ENCODE results near the gene SEBOX. TPM values are rescaled to one million over a fixed set of nuclear protein-coding genes. Genes with fewer than 3 reads are reported as not detected.

The SEBOX gene
- total RNA-seq, 1 experiment from 2014 or later: not detected

DNA sequence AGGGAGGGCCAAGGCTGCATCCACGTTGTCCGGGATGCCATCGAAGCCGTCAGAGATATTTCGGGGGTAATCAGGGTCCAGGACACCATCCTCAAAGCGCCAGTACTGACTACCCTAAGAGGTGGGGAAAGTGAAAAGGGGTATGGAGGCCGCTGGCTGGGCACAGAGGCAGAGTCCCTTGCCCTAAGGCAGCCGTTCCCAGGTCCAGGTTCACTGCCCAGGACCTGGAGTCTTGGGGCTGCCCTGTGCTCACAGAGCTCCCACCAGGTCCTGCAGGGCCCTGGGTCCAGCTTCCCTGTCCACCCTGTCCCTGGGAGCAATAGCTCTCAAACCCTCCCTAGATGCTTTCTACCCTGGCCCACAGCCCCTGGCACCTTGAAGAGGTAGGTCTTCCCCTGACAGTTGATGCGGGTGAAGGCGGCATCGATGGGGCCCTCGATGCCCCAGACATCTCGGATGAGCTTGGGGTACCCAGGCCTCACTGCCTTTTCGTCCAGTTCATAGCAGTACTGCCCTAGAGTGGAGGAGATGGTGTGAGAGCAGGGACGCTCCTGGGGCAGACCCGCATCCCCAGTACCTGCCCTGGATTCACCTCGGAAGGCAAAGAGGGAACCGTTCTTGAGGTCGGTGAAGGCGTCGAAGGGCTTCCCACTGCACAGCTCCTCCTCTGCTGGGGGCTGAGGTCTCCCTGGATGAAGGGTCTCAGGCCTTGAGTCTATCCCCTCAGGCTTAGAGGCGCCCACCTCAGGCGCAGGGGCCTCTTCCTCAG, 4.1 kb upstream of the SEBOX start:
- DNase-seq (ENCODE audit: low read depth): no peak

DNA sequence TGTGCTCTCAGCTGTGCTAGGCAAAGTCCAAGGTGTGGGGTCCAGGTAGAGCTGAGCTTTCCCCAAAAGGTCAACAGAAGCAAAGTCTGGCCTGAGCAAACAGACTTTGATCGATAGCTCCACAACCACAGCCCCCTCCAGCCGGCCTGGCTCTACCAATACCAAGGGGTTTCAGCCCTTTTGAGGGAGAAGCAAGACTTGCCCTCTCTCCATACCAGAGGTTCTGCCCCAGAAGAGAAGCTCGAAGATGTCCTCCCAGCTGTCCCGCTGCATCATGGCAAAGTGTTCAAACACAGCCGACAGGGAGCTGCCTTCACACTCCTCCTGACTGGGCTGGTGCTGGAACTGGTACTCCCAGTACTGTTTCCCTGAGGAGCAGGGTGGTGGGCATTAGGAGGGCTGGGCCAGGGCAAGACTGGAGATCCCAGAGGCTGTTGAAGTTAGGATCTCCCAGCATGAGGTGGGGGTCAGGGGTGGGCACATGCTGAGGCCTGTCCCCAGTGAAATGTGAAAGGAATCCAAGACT, 3.4 kb upstream of the SEBOX start:
- DNase-seq (ENCODE audit: low read depth): no peak

DNA sequence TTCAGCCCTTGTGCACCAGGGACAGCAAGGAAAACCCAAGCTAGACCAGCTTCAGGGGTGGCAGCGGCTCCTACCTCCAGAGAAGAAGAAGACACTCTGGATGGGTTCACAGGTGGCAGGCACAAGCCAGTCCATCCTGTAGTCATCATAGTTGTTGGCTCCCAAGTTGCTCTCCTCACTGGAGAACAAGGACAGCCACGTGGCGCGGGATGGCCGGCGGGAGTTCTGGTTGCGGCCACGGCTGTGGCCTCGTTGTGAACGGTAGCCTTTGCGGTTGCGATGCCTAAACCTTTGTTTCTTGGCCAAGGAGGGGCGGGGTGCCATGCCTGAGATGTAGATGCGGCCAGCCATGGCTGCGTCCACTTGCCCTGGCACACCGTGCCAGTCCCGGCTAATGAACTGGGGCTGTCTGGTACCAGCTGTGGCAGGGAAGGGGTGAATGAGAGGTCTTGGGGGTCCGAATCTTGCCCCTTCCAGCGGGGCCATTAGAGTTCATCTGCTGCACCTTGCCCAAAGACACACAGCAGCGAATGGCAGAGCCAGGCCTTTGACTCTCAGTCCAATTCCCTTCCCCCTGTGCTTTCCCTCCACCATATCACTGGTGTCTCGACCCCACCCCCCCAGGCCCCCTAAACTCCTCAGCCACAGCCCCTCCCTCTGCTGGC, 2.8 kb upstream of the SEBOX start:
- no peak for DNase-seq (ENCODE audit: low read depth)

DNA sequence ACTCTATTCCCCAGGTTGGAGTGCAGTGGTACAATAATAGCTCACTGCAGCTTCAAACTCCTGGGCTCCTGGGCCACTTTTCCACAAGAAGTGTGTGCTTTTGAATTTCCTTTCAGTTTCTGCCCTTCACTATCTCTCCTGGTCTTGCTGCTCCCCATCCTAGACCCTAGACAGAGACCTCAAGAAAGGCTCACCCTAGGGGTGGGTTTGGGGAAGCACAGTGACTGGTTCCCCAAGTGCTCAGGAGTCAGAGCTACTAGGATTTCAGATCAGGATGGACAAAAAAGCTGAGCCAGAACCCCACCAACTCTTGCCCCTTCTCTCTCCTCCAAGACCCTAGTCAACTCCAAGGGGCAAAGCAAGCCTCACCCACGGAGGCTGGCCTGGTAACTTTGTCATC, 1.6 kb upstream of the SEBOX start:
- DNase-seq (ENCODE audit: low read depth): no peak

DNA sequence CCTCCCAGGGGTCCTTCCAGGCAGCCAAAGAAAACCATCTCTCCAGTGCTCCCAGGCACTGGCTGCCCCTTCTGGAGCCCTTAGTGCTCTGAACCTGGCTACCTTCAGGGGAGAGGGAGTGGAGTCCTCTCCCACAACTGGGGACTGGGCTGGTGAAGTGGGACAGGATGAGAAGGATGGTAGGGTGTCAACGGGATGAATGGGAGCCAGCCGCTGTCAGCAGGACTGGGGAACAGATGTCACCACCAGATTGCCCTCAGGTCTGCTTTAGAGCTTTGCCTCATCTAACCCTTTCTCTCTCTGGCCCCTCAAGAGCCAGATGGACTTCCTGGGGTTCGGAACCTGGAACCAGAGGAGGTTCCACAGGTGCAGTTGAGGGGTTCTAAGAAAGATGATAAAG, 488 bp upstream of the SEBOX start:
- no peak for DNase-seq (ENCODE audit: low read depth)

DNA sequence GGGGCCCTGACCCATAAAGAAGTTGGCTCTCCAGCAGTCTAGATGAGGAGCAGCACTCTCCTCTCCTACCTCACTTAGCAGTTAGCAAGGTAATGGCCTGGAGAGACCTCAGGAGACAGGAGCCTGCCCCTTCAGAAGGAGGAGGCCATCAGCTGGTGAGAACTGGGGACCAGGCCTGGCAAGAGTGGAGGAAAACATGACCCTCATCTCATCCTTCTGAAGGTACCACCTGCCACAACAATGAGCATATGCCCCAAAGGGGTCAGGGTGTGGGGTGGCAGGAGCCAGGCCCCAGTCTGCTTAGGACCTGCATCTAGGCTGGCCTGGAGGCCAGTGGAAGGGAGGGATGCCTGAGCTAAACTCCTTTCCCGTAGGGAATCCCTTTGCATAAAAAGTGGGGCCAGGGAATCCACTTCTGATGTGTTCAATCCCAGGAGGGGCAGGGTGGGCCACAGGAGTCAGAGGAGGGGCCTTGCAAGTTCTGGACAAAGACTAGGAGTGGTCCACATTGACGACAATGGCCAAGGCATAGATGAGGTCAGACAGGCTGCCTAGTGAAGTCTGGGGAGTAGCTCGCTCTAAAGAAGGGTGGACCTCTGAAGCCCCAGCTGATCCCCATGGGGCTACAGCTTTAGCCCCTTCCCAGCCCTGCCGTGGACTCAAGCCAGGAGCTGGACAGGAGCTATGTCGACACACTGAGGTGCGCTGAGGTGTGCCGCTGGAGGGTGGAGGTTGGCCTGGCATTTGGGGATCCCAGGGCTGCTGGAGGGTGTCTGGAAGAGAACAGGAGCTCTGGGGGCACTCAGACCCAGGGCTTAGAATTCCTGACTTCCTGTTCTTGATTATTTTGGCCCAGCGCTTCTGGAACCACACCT, 986 bp downstream of the SEBOX start:
- no peak for DNase-seq (ENCODE audit: low read depth)

DNA sequence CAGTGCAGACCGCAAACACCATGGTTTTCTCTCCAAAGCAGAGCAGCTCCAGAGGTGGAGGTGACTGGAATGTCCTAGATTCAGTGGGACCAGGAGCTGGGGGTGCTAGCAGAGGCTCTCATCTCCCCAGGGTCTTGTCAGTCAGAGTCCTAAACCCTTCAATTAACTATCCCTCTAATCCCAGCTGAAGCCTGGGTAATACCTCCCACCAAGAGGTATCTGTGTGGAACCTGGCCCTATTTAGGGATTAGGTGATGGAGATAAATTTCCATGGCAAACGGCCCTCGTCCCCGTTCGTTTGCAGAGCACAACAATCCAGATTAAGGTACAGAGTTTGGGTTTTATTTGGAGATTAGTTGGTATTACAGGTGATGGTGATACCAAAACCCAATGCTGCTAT, 1.8 kb downstream of the SEBOX start:
- no peak for DNase-seq (ENCODE audit: low read depth)

DNA sequence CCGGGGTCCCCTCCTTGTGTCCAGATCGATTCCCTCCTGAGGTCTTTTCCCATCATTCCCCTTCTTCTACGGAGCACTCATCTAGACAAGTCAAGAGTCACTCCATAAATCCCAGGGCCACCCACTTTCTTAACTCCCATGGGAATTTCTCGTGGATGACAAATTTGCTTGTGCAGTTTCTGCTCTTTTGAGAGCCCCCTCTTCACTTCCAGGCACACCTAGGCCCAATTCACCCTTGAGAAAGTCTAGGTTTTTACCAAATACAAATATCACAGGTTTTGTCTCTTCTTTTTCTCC, 7.2 kb downstream of the SEBOX start:
- no peak for DNase-seq (ENCODE audit: low read depth)

DNA sequence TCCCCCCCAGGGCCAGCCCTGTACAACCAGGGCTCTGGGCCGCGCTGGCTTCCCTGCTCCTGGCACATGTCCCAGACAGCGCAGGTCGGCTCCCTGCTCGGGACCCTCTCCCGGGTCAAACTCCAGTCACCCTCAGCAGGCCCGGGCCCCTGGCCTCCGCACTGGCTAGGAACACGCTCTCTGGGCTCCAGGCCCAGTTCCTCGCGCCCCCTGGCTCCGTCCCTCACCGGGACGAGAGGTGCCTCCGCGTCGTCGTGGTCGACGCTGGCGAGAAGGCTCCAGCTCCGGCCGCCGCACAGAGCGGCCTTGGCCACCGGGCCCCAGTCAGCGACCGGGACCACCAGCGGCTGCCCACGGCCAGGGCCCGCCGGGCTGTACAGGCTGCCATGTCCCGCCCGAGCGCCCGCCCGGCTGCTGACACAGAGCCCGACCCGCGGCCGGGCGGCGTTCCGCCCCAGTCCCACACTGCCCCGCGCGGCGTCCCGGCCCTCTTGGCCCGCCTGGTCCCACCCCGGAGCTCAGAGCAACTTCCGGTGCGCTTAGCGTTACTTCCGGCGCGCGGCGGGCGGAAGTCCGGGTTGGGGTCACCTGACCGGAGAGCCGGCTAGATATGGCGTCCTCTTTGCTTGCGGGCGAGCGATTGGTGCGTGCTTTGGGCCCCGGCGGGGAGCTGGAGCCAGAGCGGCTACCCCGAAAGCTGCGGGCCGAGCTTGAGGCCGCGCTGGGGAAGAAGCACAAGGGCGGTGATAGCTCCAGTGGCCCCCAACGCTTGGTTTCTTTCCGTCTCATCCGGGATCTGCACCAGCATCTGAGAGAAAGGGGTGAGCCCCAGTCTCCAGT, 7.7 kb downstream of the SEBOX start, which contains the start of gene POLDIP2:
Gene POLDIP2 (minus strand): TSS at position 467 of the 840 bp plus-strand sequence. CDS start 79 bp downstream, at position 388.
- peak; percentile 91 for DNase-seq (ENCODE audit: low read depth)

DNA sequence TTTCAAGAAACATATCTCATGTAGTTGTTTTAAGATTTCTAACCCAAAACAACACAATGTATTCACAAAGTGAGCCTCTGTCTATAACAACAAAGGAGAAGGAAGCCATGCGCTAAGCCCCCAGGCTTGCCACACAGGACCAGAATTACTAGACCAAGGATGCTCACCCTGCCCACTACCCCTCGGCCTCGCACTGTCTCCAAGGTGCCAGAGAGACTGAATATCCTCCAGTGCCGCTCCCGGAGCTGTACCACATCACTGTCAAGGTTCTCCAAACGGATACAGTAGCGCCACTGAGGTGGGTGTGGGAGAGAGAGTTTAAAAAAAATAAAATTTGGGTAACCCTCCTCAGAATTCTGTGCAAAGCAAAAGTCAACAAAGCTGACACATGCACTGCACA, 14.7 kb downstream of the SEBOX start:
- DNase-seq (ENCODE audit: low read depth): no peak

DNA sequence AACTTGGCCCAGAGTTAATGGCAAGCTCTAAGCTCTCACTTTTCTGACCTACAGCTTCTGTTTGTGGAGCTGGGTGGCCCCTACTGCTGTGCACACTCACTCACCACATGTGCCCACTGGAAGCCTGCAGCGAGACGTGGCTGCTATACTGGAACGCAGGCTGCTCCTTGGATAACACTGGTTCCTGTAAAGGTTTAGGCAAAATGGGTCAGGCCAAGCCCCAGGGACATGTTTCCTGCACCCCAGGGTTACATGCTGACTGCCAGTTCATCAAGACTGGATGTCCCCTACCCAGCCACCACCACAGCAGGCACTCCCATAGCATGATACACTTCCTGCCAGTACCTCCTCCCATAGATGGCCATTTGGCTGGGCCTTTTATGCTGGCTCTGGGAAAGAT, 16.0 kb downstream of the SEBOX start:
- DNase-seq (ENCODE audit: low read depth): no peak

DNA sequence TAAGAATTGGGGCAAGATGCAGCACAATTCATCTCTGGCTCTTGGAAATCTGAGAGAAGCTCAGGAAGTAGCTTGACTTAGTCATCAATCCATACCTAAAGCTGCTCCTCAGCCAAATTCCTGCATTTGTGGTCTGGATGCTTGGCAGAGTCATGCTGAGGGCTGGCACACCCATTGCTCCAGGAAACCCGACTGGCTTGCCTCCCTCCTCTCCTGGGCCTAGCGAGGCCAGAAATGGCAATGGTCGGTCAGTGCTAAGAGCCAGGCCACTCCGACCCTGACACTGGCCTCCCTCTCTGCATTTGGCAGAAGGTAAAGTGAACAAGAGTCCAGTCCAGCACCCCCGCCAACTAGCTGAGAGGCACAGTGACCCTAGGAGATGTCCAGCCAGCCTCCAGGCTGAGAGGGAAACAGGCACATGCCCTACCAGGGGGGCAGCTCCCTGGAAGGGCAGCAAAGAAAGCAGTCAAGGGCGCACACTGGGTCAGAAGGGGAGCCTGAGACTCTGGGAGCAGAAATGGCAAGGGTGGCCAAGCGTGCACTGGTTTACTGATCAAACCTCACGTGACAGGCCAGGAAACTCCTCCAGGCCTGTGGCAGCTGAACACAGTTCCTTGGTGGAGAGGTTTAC, 17.6 kb downstream of the SEBOX start:
- peak; percentile 91 for DNase-seq (ENCODE audit: low read depth)

DNA sequence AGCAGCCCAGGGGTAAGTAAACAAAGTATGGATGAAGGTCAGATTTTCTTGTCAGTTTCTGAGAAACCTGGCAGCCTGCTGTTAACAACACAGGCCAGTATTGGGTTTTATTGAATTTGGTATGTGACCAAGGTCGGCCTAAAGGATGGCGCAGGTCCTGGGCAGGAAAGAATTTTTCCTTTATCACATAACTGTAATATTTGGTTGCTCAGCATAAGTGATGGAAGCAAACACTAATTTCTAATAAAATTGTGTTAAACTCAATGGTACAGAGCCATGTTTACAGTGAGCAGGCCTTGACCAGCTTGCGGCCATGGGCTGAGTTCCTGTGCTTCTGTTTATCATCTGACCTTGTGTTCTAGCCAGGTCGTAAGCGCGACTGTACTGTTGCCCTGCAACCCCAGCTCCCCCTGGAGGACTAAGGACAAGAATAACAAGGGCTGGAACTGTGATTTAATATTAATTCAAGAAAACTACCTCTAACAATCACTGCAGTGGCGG, 18.2 kb downstream of the SEBOX start:
- DNase-seq (ENCODE audit: low read depth): no peak

DNA sequence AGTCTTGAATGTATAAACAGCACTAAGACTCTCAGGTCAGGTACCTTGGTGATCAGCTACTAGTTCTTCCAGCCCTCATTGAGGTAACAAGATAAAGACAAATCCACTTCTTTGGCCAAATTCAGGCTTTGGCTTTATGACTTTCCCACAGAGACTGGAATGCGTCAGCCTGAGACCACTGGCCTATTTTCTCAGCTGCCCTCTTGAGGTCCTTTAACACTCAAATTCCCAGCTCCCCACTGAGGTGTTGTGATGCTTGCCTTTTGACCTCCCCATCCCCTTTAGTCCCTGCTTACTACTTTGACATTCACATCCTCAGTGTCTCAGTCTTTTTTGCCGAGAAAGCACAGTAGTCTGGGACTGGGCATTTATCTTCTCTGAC, 18.8 kb downstream of the SEBOX start:
- no peak for DNase-seq (ENCODE audit: low read depth)

DNA sequence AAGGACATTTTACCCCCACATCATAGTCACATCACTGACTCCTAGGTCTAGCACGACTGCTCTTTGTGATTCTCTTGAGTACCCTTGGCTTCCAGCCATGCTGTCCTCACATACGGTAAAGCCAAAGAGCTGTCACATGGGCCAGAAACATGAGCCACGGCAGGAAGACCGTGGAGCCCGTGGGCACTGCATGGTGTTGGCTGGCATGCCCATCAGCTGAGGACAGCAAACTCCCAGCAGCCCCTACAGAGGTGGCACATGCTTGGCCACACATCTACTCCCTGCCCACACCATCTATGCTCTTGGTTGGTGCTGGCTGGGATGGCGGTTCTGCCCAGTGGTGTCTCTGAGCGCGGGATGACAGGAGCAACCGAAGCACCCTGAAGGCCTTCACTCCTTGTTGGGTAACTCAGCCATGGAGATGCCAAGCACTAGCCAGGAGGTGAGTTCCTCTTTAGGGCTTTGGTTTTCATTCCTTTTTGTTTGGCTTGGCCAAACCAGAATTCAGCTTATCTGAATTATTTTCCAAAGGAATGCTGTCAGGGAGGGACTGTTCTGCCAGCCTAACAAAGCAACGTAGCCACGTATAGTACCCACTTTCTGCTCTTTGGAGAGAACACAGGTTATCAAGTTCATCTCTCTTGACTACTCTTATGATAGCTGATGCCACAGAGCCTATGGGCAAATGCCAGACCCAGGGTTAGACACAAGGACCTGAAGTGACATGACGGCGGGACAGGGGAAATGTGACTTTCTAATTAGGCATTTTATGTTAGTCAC, 19.4 kb downstream of the SEBOX start:
- DNase-seq (ENCODE audit: low read depth): no peak

DNA sequence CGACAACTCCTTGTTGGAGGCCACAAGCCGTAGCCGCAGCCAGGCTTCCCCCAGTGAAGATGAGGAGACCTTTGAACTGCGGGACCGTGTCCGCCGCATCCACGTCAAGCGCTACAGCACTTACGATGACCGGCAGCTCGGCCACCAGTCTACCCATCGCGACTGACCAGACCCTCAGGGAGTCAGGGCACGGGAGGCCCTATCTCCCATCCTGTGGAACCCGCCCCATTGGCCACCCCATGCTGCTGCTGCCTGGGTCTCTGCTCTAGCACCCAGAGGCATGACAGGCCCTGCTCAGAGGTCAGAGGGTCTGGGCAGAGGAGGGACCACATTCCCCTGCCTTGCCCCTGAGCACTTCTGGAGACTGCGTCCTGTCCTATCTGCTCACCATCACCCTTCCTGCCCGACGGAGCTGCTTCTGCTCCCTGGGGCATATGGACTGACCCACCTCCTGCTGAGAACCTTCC, 20.5 kb downstream of the SEBOX start:
- no peak for DNase-seq (ENCODE audit: low read depth)

DNA sequence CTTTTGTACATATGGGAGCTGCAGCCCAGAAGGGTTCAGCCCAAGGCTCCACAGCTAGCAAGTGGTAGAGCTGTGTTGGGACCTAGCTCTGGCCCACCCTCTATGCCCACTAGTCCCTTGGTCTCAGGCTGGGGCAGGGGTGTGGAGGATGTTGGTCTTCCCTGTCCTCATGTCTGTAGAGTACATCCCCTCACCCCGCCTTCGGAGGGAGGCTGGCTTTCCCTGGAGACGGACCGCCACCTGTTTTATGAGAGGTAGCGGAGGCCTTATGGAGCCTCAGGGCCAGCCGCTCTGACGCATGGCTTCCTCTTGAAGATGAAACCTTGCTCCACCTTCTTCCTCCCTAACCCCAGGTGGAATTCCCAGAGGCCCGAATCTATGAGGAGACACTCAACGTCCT, 21.0 kb downstream of the SEBOX start:
- no peak for DNase-seq (ENCODE audit: low read depth)

DNA sequence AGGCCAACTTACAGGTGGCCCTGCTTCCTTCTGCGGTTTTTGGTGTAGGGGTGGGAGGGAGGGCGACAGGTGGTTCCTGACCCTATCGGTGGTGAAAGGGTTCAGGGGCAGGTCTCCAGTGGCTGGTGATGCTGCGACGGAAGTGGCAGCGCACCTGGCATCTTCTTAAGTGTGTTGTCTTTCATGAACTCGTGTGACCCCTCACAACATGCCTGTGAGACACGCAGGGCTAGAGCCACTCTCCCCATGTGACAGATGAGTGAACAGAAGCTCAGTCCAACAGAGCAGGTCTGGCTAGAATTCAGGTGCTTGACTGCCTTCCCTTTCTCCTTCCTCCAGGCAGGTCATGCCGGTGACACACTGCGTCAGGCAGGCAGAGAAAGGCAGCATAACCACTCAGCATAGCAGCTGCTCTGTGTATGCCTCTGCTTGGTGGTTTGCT, 21.5 kb downstream of the SEBOX start:
- no peak for DNase-seq (ENCODE audit: low read depth)

DNA sequence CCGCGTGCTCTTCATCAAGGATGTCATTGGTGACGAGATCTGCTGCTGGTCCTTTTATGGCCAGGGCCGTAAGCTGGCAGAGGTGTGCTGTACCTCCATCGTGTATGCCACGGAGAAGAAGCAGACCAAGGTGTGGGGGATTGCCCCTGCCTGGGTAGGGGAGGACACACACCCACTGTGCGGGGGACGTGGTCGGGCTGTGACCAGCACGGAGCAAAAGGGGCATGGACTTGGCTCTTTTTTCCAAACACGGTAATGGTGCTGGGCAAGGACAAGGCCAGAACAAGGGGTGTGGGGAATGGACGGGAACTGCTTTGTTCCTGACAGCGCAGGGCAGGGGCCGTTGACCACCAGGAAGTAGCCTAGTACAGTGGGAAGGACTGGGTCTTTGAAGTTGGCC, 22.7 kb downstream of the SEBOX start:
- DNase-seq (ENCODE audit: low read depth): no peak

DNA sequence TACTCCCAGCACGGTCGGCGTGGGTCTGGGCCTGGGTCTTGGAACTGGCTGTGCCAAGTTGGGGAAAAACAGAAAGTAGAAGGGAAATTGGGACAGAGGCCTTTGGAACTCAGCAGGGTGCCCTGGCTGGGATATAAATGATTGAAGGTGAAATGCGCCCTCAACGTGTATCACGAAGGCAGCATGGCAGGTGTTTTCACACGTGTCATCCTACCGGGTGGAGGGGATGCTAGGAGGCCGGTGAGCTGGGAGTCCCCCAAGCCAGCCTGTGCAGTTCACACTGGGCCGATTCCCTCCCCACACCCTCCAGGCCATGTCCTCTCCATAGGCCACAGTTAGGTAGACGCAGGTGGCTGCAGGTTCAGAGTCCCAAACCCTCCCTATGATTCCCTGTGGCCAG, 23.5 kb downstream of the SEBOX start:
- no peak for DNase-seq (ENCODE audit: low read depth)

Data from RPMI7951 (cell line).